T-helper 1 cell treated with Interleukin-12 subunit alpha and Interleukin-12 subunit beta and Interleukin-4 antibody, amounts not matched to agents 30 ng/mL and 1 ng/mL, for 36 hours (primary cell): ENCODE results near the gene MB. TPM values are rescaled to one million over a fixed set of nuclear protein-coding genes. Genes with fewer than 3 reads are reported as not detected.

Source experiments
- intact Hi-C: fragments of 100-400 bp; cut with micrococcal nuclease; formaldehyde crosslinking; loops from one replicate; pipeline ENCODE4 v1.15.1; 2024
- total RNA-seq: library from RNA; stranded (reverse); gene quantifications from 2 replicates; pipeline ENCODE4 v1.2.3, GENCODE V29; 2022

Gene MB
- total RNA-seq, 1 donor from 2014 or later: 0.61 TPM

GRCh38 chr22:35580351-35581022 is 36.6 kb downstream of the MB start:
- intact Hi-C loops: loop anchor here (5.0 kb wide), 1 partner anchor 148 kb away; no protein-coding TSS in a partner anchor

- intact Hi-C loops: no loop called here
Observed at GRCh38 chr22:35578836-35579575, 38.1 kb downstream of the MB start.

GRCh38 chr22:35577799-35578659 is 39.1 kb downstream of the MB start:
- intact Hi-C loops: no loop called here

DNA sequence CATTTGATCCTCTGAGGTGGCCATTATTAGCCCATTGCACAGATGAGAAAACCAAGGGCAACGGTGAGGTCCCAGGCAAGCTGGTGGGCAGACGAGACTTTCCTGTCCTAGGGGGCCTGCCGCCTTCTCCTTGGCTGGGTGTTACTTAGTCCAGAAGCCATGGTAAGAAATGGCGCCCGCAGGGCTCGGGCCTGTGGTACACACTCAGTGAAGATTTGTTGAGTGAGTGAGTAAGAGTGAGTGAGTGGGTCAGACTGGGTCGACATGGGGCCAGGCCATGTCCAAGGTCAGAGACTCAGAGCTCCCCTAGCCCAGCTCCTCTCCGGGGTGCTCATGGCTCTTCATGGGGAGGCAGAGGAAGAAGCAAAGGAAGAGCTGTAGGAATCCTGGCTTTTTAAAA is 40.5 kb downstream of the MB start:
- intact Hi-C loops: no loop called here

DNA sequence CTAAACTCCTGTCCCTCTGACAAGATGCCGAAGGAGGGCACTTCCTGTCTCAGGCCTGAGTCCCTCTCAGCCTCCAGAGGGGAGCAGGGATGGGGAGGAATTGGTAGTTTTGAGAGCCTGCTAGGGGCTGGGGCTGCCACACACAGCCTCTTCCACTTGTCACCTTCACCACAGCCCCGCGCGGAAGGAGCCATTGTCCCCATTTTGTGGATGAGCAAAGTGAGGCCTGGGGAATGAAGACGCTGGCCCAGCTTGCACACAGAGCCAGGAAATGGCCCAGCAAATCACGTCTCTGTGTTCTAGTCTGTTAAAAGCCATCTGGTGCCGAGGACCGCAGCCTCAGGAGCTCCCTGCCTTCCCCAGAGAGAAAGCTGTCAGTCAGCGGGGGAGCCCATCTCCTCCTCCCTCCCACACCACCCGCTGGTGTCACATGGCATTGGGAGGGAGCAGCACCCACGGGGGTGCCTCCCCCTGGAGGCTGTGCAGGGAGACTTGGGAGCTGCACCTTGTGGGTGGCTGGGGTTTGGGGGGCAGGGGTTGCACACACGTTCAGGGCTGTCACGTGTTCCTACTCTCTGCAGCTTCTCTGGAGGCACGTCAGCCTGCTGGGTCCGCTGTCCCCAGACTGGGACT is 41.9 kb downstream of the MB start:
- intact Hi-C loops: no loop called here

DNA sequence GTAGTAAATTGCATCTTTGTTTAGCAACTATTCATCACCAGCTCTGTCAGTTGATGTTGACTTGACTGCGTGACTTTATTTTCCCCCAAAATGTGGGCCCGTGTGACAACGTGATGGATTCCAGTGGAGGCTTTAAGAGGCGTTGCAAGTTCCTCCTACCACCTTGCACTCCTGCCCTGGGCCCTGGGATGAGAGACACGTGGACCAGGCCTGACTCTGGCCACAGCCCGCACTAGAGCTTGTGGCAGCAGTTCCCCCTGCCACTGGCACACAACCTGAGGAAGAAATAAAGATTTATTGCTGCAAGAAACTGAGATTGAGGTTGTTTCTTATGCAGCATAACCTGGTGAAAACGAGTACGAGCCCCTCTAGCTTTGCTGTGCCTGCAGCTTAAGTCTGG is 44.6 kb downstream of the MB start:
- intact Hi-C loops: no loop called here

DNA sequence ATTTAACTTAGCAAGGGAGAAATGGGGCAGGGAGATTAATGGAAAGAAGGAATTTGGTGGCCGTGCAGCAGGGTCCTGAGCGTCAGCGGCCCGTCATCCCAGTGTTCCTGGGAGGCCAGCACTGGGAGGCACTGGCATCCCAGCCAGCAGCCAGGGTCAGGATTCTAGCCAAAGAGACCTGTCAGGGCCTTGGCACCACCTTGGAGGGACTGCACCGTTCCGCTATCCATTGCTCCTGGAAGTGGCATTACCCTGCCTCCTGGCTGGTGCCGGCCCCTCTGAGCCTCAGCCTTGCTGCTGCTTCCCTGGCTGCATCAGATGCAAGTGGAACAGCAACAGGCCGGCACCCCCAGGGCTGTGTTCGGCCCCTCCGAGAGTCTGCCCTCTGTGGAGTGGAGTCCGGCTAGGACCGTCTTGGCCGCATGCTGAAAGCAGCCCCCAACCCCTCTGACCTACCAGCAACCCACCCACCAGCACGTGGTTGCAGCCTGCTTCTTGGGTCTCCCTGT is 46.4 kb downstream of the MB start:
- intact Hi-C loops: no loop called here

DNA sequence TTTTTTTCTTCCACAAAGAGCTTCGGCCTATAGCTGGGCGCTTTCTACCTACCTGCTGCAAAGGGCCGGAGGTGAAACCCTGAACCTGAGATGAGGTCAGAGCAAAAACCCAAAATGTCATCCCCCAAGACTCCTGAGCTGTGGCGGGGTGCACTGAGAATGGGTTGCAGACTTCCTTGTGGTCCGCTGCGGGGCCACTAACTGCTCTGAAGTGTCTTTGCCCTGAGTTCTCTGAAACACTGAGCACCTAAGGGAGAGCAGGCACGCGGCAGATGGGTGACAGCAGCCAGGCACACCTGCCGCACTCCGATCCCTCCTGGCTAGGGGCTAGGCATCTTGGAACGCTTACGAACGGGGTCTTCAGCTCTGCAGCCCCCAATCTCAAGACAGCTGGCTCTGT is 47.2 kb downstream of the MB start:
- intact Hi-C loops: no loop called here

DNA sequence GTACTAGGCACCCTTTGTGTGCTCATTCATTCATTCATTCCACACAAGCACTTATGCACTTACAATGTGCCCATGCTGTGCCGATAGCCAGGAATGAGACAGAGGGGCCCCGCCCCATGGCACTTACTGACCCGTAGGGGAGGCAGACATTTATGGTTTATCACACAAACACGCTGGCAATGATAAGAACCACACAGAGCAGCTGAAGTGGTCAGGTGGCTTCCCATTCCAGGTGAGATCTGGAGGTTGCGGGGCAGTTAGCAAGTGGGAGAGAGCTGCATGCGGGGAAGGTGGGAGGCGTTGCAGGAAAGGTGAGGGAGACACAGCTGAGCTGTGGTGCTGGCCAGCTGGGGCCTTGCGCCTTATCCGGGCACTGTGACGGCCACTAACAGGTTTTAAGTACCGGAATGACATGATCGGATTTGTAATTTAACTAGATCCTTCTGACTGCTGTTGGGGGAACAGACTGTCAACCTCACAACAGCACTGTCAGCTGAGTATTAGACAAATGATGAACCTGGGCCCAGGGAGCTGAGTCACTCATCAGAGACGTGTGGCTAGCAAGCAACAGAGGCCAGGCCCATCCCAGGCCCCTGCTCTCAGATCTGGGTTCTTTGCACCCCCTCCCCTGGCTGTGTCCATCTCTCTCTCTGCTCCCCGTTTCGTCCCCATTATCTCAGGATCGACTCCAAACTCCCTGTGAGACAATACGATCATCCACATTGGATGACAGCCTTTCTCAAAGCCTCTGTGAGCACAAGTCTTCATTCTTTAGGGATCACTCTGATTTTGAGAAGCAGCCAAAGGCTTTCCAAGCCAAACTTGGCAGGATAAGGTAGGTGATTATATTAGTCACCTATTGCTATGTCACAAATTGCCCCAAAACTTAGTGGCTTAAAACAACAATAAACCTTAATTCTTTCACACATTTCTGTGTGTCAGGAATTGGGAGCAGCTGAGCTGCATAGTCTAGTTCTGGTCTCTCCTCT is 48.1 kb downstream of the MB start:
- intact Hi-C loops: no loop called here

GRCh38 chr22:35567351-35568141 is 49.6 kb downstream of the MB start:
- intact Hi-C loops: no loop called here

DNA sequence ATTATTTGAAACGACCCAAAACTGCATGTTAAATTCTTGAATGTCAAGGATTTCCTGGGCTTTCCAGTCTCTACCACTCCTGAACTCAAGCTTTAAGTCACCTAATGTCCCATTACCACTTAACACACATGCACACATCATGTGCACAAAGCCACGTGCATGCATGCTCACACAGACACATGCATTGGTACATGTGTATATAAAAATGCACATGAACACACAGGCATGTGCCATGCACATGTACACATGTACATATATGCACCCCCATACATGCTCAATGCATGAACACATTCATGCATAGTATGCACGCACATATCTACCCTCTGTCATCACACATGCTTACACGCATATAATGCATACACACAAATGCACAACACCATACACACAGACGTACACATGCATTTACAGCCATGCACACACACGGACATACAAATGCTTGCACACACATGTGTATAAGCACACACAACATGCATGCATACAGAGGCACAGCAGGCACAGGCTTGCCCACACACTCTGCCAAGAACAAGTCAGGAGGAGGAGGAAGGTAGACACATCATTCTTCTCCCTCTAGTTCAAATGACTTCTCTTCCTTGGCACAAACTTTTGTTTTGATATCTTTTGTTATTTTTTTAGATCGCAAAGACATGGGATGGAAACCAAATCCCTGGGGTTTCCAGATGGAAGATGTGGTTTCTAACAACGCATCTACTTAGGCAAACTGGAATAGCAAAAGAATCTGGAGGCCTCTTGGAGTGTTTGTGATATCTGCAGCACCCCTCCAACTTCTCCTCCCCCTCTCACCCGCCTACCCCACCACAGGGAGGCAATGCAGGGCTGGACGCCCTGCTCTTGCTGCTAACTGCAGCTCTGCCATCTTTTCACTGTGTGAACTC is 51.9 kb downstream of the MB start:
- intact Hi-C loops: no loop called here

DNA sequence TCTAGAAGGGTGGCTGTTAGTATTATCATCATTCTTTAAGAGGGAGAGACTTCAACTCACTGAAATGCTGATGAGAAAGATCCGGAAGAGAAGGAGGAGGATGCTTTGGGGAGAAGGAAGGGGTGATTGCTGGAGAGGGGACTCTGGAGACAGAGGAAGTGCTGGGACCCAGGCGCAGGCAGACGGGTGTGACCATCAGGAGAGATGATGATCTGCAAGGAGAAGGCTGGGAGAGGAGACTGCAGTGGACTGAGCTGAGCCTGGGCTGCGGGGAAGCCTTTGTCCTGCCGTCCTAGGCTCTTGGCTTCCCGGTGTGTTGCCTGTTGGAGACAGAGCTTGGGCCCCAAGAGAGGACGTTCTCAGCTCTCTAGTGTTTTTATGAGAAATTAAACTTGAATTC is 53.9 kb downstream of the MB start:
- intact Hi-C loops: no loop called here

DNA sequence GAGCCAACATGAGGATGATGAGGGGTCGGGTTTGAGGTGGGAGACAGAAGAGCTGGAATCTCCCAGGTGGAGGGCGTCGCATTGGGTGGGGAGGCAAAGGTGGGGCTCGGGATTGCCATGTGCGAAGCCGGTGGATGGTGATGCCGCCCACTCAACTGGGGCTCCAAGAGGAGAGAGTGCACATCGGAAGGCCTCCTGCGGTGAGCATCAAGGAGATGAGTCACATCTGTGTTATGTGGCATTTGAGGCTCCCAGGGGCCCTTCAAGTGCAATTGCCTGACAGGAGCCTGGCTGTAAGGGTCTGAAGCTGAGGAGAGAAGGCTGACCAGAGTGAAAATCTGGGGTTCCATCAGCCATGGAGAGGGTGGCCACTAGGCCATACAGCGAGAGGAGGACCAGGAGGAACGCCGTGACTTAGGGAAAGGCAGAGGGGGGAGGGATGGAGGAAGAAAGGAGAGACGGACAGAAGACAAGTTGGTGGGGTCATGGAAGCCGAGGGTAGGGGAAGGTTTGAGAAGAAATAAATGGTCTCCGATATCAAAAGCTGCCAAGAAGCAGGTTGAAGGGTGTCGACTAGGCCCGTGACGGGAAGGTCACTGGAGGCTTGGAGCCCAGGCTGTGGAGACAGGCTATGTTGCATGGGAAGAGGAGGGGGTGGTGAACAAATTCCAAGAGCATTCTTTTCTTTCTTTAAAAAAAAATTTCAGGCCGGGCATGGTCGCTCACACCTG is 55.2 kb downstream of the MB start:
- intact Hi-C loops: no loop called here

- intact Hi-C loops: no loop called here
Observed at GRCh38 chr22:35560824-35561223, 56.3 kb downstream of the MB start.

DNA sequence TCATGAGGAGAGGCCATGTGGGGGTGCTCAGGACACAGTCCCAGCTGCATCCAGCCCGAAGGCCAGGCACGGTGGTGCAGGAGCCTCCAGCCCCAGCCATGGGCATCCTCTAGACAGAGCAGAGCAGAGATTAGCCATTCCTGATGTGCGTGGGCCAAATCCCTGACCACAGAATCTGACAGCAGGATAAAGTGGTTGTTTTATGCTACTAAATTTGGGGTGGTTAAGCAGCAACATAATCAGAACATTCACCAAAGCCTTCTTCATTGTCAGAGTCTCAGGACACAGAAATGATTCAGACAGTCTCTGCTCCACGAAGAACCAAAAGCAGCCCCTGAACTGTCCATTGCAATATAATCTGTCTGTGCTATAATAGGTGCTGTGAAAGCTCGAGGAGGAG is 56.8 kb downstream of the MB start:
- intact Hi-C loops: no loop called here

- intact Hi-C loops: no loop called here
Observed at GRCh38 chr22:35559354-35560005, 57.6 kb downstream of the MB start.

DNA sequence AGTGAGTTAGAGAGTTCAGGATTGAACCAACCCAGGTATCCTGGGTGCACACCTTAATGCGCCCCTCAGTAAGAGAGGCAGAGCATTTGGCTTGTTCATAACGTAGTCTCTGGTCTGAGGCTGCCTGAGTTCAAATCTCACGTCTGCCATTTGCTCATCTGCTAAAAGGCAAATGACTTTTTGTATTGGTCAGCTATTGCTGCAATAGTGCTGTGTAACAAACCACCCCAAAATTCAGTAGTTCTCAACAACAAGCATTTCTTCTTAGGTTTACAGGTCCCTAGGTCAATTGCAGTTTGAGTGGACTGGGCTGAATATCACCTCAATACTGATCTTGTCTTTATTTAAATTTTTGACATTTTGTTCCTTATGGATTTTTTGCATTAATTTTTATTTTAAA is 58.4 kb downstream of the MB start:
- intact Hi-C loops: no loop called here
